Measurements from ENCODE around the gene ITPR1. TPM values are rescaled to one million over a fixed set of nuclear protein-coding genes. Genes with fewer than 3 reads are reported as not detected.

The ITPR1 gene
- total and polyA plus RNA-seq, 2 experiments from 2014 or later, result 6.8 to 21.0 TPM

DNA sequence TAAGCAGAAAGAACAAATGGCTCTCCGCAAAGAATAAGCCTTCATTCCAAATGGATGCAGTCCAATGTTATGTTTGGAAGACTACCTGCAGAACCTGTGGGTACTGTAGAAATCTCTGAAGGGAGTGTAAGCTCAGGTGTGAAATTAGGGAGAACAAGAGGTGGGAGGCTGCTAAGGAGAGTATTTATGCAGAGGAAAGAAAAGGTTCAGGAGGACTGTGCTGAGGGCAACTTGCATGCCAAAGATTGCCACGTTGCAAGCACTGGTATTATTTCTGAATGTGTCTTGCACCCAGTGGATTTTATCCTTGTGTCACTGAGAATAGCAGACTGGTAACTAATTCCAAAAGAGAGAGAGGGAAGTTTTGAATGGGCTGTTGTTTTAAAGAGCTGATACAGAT, 144.1 kb downstream of the ITPR1 start:
- DNase-seq (ENCODE audit: low spot score) (no peak), ATAC-seq (no peak)
- H3F3A ChIP-seq (replicated peaks; ENCODE audit: low read depth), result no peaks in the 10 kb centered on the region
- H3K4me1 ChIP-seq (ENCODE audit: insufficient read depth), result no peaks in the 10 kb centered on the region
- TF ChIP-seq CREB1 (CRISPR knock-in tag; IDR thresholded peaks at IDR 0.05; ENCODE audit: low read depth), result no peak
- no peak for TF ChIP-seq NANOG (IDR thresholded peaks at IDR 0.05; ENCODE audit: borderline replicate concordance)
- no peak for TF ChIP-seq ZNF331 (CRISPR knock-in tag; IDR thresholded peaks at IDR 0.05; ENCODE audit: low read depth)
- TF ChIP-seq ZNF114 (CRISPR knock-in tag; IDR thresholded peaks at IDR 0.05), result no peak
- no peak for TF ChIP-seq ETS1 (IDR thresholded peaks at IDR 0.05)
- Mint-ChIP-seq H3K9me3 (no peaks in the 10 kb centered on the region; the same call in 2 of the 3 replicates), H3K4me3 (no peak overlapping the region), H3K4me1 (no peaks in the 10 kb centered on the region), H3K27ac (no peak overlapping the region), H3K27me3 (ENCODE audit: insufficient read depth, low read depth, poor library complexity) (peaks cover 3% of the 10 kb centered on the region), H3K36me3 (ENCODE audit: low read depth) (no peaks in the 10 kb centered on the region)
- no peak overlapping the region for H2AFZ ChIP-seq
- no peak overlapping the region for H3K4me3 ChIP-seq
- H3K4me2 ChIP-seq, result no peak overlapping the region
- H4K20me1 ChIP-seq (replicated peaks; ENCODE audit: insufficient read depth), result no peaks in the 10 kb centered on the region; the same call in 1 of the 2 replicates
- H3K79me2 ChIP-seq (replicated peaks; ENCODE audit: insufficient read depth), result no peaks in the 10 kb centered on the region
- no peak overlapping the region for H3K27ac ChIP-seq (ENCODE audit: low read depth)
- no peaks in the 10 kb centered on the region for H3K36me3 ChIP-seq (ENCODE audit: insufficient read depth)
- no peaks in the 10 kb centered on the region for H3K27me3 ChIP-seq (ENCODE audit: insufficient read depth)
- no peaks in the 10 kb centered on the region for H3K9me2 ChIP-seq (ENCODE audit: insufficient read depth)

DNA sequence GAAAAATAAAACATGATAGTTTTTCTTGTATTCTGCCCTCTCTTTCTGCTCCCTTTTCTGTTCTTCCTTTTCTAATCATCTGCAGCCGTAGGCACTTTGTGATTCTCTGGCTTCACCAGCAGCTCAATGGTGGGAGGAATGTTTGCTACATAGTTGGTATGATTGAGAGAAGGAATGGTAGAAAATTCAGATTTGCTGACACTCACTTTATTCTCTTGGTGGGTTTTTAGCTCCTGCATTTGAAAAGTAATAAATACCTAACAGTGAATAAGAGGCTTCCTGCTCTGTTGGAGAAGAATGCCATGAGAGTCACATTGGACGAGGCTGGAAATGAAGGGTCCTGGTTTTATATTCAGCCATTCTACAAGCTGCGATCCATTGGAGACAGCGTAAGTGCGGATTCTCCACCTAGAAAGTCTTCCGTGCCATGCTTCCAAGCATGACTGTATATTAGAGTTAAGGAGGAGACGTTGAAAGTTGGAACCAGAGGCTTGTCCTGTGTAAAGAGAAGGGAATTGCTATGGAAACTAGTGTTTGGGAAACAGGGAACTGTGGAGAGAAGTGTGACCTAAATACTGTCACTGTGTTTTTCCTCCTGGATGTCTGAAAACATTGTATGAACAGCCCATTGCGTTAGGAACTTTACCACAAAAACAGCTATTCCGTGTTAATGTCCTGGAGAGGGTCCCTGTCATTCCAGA, 148.9 kb downstream of the ITPR1 start:
- no peaks in the 10 kb centered on the region for H3K4me1 ChIP-seq (ENCODE audit: insufficient read depth)
- H4K20me1 ChIP-seq (replicated peaks; ENCODE audit: insufficient read depth), result no peaks in the 10 kb centered on the region; the same call in 1 of the 2 replicates
- H3K27me3 ChIP-seq (ENCODE audit: insufficient read depth), result no peaks in the 10 kb centered on the region
- H3K9me2 ChIP-seq (ENCODE audit: insufficient read depth), result no peaks in the 10 kb centered on the region
- no peak overlapping the region for H3K27ac ChIP-seq (ENCODE audit: low read depth)
- no peak for ATAC-seq
- H3K27me3 Mint-ChIP-seq (ENCODE audit: insufficient read depth, low read depth, poor library complexity), result peaks cover 3% of the 10 kb centered on the region
- peaks cover 1% of the 10 kb centered on the region; the same call in 1 of the 2 replicates for H3K36me3 ChIP-seq (ENCODE audit: insufficient read depth)
- no peaks in the 10 kb centered on the region for H3K36me3 Mint-ChIP-seq (ENCODE audit: low read depth)
- H2AFZ ChIP-seq, result no peak overlapping the region
- H3K4me1 Mint-ChIP-seq, result no peaks in the 10 kb centered on the region
- H3K4me2 ChIP-seq, result no peak overlapping the region
- H3K9me3 Mint-ChIP-seq, result no peaks in the 10 kb centered on the region
- no peak for DNase-seq (ENCODE audit: low spot score)
- H3K4me3 ChIP-seq, result no peak overlapping the region
- H3K79me2 ChIP-seq (replicated peaks; ENCODE audit: insufficient read depth), result no peaks in the 10 kb centered on the region
- no peaks in the 10 kb centered on the region for H3F3A ChIP-seq (replicated peaks; ENCODE audit: low read depth)
- H3K27ac Mint-ChIP-seq, result no peak overlapping the region
- H3K4me3 Mint-ChIP-seq, result no peak overlapping the region
- TF ChIP-seq STAT1 (IDR thresholded peaks at IDR 0.05; ENCODE audit: unreplicated experiment) (no peak), ETS1 (IDR thresholded peaks at IDR 0.05) (no peak), ZNF462 (CRISPR knock-in tag; IDR thresholded peaks at IDR 0.05) (no peak), POLR2AphosphoS5 (IDR thresholded peaks at IDR 0.05; ENCODE audit: low read depth) (no peak), CREB1 (CRISPR knock-in tag; IDR thresholded peaks at IDR 0.05; ENCODE audit: low read depth) (no peak), CTCF (conservative IDR thresholded peaks at IDR 0.05; ENCODE audit: low read depth in 2 of 2) (no peak), ZNF331 (CRISPR knock-in tag; IDR thresholded peaks at IDR 0.05; ENCODE audit: low read depth) (no peak)

Measured in GM23338 (cell line).